ENCODE measurements around the gene FGF6.

GRCh38 chr12:4423528-4424195 lies 22.0 kb downstream of the FGF6 start:
- TF ChIP-seq EZH2 (IDR thresholded peaks at IDR 0.05; ENCODE audit: borderline replicate concordance, low read depth, low read length, severe bottlenecking) (no peak), CTCF (IDR thresholded peaks at IDR 0.05; ENCODE audit: borderline replicate concordance, extremely low read depth, low read length, poor library complexity, severe bottlenecking) (no peak)

All from DND-41 (cell line).